ENCODE results near the gene BRD4. TPM values are rescaled to one million over a fixed set of nuclear protein-coding genes. Genes with fewer than 3 reads are reported as not detected.

Gene BRD4
- total RNA-seq, 1 donor from 2014 or later: 11.4 TPM

DNA sequence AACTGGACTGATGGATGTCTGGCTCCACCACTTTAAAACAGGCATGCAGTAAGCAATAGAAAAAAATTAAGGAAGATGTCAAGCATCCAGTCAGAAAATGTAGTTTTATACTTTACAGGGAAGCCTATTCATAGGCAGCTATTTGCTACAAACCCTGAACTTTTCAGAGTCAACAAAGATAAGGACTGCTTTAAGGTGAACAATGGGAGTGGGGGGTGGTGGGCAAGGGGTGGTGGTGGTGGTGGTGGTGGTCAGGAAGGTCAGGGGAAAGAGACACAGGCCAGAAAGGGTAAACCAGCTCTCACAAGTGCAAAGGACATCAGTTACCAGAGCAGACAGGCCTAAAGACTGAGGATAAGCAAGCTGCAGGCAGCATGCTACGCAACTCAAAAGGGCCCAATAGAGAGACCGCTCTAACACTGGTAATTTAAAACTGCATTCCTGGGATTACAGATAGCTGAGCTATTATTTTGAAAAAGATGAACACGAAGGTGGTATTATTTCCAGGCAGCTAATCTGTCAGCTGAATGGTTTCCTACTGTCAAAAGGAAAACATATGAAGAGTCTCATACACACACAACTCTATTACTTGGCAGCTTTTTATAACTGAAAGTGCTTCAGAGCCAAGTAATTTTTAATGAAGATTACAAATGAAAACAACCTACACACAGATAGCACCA lies 14.8 kb downstream of the BRD4 start:
- DNase-seq (ENCODE audit: low spot score in 2 of 2) (no peak), FAIRE-seq (no peak)

DNA sequence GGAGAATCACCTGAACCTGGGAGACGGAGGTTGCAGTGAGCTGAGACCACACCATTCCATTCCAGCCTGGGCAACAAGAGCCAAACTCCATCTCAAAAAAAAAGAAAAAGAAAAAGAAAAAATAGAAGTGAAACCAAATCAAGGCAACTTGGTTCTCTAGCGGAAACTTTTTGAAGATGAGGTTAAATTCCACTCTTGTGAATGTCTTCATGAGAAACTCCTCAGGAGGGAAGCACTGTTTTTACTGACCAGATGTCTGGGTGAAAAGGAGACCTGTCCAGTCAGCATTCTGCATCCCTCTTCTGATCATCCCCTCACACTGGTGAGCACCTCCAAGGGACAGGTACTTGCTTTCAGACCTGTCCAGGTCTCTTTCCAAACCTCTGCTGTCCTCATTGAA lies 15.8 kb downstream of the BRD4 start:
- no peak for FAIRE-seq

DNA sequence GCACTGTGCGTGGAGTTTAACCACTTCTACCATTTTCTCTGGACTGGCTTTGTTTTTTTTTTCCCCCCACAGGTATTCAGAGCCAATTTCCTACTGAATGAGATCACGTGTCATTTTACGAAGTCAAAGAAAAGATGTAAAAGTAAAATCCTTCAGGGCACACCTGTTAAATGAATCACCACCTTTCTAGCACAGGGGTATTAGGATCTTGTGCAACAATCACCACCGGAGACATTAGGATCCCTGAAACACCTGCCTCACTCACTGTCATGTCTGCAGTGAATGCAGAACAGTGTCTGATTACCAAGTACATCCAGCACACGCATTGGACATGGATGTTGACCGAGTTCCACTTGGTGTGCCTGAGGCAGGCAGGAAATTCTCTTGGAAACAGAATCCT lies 17.2 kb downstream of the BRD4 start:
- FAIRE-seq (no peak), DNase-seq (ENCODE audit: low spot score in 2 of 2) (no peak)

More for the DNA sequence above, 15.8 kb downstream of the BRD4 start:
- DNase-seq (ENCODE audit: low spot score in 2 of 2): no peak

DNA sequence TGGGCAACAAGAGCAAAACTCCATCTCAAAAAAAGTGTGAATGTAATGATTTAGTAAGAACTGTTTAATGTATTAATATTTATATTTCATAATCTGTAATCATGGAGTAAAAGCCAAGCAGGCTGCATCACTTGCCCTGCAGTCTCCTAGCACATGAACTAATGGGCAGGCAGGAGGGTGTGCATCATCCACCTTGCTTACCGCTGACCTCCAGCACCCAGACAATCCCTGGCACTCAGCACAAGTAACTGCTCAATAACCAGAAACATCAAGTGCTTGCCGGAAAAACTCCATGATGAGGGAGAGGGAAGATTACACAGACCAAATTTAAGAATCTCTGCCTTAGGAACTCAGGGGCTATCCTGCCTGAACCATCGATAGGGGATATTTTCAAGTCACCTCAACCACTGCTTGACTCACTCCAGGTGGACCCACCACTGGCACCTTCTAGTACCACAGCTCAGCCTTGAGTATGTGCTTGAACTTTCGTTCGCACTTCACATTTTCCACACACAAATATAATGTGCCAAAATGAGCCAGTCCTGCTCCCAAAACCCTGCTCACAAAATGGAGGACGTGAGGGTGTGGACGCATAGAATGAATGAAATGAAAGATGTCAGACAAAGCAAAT lies 18.6 kb downstream of the BRD4 start:
- FAIRE-seq (no peak), DNase-seq (ENCODE audit: low spot score in 2 of 2) (no peak)

DNA sequence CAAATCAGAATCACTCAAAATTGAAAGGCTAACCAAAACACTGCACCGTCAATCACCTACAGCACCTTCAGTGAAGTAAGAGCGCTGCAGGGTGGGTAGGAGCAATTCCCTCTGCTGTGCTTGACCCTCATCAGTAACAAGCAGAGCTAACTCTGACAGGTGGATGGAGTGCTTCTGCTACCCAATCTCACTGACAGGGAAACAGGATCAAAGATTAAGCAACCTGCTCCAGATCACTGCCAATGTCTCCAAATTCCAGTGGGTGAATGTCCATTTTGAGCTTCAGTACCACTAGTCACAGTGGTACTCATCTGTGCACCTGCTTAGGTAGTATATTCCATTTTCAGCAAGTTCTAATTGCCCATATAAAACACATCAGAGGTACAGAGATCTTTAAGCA lies 25.2 kb downstream of the BRD4 start:
- no peak for FAIRE-seq
- no peak for DNase-seq (ENCODE audit: low spot score in 2 of 2)

DNA sequence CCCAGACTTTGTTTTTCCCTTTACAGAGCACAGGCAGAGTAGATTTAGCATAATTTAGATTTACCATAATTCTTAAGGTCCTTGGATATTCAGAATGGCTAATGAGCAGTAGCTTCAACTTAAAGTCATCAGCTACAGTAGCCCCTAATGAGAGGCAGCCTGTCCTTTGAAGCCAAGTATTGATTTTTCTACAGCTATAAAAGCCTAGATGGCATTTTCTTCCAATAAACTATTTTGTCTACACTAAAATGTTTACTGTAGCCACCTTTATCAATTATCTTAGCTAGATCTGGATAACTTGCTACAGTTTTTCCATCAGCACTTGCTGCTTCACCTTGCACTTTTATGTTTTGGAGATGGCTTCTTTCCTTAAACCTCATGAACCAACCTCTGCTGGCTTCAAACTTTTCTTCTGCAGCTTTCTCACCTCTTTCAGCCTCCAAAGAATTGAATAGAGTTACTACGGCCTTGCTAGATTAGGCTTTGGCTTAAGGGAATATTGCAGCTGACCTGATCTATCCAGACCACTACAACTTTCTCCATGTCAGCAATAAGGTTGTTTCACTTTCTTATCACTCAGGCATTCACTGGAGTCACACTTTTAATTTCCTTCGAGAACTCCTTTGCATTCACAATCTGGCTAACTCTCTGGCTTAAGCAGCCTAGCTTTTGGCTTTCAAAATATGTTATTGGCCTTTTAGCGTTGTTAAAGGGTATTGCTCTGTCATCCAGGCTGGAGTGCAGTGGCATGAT lies 26.6 kb downstream of the BRD4 start:
- DNase-seq (ENCODE audit: low spot score in 2 of 2): no peak
- FAIRE-seq: no peak

DNA sequence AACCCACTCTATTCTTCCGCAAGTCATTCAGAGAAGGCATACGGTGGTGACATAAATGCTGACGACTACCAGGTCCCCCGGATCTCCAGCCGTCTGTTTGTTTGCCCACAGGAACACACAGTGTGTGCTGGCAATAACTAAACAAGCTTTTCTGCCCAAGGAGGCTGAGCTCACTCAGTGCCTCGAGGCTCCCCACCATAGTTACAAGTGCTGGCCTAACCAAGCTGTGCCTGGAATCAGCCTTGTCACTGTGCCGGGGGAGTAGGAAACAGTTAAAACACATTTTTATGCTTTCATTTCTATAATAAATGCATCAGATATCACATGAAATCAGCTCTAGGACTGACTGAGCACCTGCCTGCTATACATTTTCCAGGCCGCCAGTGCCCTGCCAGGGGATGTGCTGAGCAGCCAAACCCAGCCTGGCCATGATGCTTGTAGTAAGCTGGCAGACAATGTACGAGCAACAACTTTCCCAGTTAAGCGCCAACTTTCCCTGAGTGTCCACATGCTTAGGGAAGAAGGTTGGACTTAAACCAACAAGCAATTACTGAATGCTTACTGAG lies 28.1 kb downstream of the BRD4 start:
- FAIRE-seq (no peak), DNase-seq (ENCODE audit: low spot score in 2 of 2) (no peak)

DNA sequence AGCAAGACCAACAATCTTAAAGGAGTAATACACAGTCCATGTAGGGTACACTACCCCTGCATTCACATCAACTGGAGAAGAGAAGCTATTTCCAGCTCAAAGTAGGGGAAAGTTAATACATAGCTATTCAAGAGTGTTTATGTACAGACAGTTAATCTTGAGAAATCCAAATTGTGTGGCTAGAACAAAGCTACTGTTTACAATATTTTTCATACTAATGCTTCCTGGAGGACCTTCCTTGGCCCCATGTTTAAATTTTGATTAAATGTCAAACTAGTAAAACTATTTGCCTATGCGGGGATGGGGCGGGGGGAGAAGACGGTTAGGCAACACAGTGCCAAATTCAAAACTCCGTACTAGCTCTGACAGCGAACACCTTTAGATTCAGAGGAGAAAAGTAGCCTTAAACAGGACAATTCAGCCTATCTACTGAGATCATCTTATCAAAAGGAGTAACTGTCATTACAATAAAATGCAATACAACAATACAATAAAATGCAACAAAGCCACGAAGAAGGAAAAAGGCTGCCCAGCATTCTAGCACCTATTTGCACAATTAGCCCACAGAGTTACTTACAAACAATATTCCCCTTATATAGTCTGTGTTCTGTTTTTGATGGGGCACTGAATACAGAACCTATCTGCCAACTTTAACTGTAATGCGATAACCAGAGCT lies 29.1 kb downstream of the BRD4 start:
- FAIRE-seq: no peak
- DNase-seq (ENCODE audit: low spot score in 2 of 2): no peak

DNA sequence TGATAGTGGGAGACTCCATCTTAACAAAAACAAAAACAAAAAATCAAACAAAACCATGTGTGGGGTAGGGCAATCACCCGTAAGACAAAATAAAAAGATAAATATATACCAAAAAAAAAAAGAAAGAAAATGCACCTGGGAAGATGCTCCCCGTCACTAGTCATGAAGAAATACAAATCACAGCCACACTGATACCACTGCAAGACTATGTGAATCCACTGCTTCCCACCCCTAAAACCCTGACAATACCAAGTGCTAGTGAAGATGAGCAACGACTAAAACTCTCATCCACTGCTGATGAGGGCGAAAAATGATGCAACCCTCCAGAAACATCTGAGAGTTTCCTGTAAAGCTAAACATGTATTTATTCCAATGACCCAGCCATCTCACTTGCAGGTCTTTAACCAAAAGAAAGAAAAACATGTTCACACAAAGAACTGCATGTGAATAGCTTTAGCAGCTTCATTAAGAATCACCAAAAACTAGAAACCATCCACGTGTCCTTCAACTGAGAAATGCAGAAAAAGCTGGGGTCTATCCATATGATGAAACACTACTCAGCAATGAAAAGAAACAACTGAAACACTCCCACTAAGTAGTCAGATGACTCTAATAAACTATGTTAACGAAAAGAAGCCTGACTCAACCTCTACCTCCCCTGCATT lies 31.7 kb downstream of the BRD4 start:
- no peak for FAIRE-seq
- no peak for DNase-seq (ENCODE audit: low spot score in 2 of 2)

DNA sequence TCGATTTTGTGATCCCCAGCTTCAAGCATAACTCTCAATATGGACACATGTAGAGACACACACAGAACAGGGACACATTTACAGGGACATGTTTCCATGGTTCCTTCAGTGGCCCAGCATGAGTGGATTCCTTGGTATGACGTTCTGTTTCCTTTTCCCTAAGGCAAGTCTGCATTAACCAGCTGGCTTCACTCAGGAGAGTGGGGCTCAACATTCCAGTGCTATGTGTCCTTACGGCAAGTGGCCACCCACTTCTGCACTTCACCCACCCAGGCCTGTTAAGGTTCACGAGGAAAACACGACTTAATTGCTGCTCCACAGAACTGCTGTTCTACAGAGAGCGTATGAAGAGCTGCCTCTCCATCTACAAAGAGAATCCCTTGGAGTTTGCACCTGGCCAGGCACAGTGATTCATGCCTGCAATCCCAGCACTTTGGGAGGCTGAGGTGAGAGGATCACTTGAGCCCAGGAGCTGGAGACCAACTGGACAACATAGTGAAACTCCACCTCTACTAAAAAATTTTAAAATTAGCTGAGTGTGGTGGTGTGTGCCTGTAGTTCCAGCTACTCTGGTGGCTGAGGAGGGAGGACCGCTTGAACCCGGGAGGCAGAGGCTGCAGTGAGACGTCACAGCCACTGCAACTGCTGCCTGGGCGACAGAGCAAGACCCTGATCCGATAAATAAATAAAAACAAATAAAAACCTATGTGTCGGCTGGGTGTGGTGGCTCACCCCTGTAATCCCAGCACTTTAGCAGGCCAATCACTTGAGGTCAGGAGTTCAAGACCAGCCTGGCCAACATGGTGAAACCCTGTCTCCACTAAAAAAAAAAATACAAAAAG lies 32.5 kb downstream of the BRD4 start:
- DNase-seq (ENCODE audit: low spot score in 2 of 2) (no peak), FAIRE-seq (no peak)

DNA sequence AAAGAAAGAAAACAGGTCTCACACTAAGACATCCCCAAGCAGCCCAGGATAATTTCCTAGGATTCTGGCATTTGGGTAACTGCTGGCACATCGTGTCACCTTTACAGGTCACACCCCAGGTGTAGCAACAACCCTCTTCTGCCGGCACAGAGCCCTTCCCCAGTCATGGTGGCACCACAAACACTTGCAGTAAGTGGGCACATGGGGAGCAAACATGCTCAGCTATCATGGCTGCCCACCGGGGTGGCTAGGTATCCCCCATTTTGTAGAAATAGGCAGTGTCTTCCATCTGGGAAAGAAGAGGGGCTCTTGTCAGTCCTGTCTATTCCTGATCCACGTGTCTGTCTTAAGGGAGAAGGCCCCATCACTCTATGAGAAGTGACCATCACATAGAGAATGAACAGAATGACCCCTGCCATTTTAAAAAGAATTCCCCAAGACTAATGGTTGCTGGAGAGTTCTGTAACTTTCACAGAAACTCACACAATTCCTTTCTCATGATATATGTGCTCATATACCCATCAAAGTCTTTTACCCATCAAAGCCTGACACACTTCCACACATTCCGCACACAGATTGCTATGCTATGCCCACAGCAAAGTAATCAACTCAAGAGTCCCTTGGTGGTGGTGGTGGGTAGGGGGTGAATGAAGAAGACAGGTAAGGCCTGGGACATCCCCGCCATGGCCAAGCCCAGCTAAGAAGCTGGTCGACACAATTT lies 33.3 kb downstream of the BRD4 start:
- DNase-seq (ENCODE audit: low spot score in 2 of 2): no peak
- no peak for FAIRE-seq

DNA sequence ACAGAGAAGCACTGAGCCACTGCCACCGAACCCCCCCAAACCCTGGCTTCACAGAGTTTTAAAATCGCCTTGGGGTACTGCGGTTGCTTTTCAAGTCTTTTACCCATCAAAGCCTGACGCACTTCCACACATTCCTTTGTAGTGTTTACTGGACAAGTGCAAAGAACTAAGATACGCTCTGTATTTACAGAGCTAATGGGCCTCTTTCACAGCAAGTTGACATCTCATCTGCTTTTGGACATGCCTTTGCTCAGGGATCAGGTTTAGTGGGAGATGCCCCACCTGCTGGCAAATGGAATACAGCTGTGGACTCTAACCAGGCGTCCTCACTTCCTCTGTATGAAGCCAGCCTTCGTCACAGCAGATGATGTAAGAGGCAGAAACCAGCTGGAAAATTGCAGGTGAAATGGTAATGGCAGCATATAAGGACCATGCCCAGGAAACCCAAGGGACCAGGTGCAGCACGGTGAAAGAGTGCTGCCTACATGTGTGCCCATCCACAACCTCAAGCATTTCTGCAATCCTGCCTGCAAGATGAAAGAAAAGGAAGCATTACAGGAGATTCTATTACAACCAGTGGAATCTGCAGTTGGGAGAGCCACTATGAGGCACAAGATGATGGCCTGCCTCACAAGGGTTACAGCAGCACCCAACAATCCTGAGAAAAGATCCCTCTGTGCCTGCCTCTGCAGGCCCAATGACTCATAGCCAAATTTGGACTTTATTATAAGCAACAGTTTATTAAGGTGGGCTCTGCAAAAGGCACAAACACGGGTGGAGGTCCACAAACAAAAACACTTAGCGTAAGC lies 34.7 kb downstream of the BRD4 start:
- DNase-seq (ENCODE audit: low spot score in 2 of 2): no peak
- no peak for FAIRE-seq

DNA sequence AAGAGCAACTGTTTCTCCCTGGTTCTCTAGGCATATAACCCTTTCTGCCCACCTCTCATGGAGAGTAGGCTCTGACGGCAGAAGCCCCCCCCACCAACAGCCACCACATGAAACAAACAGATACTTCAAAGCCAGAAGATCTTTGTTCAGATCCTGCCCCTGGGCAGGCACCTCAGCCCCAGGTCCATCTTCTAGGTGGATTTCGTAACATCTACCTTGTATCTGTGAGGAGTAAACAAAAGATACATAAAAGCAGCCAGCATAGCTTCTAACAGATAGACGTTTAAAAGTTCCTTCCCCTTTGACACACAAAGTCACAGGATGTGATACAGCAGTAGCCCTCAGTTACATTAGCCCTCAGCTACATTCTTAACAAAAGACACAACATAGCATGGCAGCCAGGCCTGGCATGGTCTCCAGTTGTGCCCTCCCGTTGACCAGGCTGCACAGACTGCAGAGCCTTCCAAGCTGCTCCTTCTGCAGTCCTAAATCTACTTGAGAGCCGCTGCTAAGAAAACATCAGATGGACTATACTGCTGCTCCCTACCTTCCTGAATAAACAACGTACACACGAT lies 35.4 kb downstream of the BRD4 start:
- FAIRE-seq: no peak
- no peak for DNase-seq (ENCODE audit: low spot score in 2 of 2)

DNA sequence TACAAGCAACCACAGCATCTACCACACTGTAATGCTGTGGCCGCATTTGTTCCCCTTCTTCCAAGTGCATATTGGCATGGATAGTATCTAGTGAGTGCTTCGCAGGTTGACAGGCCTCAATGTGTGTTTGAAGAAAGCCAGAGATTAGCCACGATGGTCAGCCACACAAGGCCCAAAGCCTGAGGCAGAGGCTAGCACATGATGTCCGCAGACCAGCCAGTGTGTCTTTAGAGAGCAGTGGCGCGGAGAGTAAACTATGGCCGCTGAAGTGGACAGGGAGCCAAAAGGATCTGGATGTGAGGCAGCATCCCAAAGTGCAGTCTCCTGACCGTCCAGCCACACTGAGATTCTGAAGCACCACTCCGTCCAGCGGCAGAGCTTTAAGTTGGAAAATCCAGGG lies 36.0 kb downstream of the BRD4 start:
- FAIRE-seq (no peak), DNase-seq (ENCODE audit: low spot score in 2 of 2) (no peak)

DNA sequence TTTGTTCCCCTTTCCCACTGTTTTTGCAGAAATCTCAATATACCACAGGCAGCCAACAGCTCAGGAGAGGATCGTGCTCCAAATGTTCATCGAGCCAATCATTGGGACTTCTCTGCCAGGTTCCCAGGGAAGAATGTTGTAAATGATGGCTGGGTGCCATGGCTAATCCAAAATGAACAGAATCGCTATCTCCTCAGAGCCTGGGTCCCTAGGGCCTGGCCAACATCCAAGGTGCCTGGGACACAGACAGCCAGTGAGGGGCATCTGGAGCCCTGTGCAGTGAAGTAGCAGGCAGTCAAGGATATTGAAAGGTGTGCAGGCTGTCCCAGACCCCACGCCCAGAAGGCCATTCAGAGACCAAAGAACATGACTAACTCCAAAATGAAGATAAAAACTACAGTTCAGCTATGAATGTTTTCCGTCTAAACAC lies 37.8 kb downstream of the BRD4 start:
- DNase-seq (ENCODE audit: low spot score in 2 of 2) (no peak), FAIRE-seq (no peak)

DNA sequence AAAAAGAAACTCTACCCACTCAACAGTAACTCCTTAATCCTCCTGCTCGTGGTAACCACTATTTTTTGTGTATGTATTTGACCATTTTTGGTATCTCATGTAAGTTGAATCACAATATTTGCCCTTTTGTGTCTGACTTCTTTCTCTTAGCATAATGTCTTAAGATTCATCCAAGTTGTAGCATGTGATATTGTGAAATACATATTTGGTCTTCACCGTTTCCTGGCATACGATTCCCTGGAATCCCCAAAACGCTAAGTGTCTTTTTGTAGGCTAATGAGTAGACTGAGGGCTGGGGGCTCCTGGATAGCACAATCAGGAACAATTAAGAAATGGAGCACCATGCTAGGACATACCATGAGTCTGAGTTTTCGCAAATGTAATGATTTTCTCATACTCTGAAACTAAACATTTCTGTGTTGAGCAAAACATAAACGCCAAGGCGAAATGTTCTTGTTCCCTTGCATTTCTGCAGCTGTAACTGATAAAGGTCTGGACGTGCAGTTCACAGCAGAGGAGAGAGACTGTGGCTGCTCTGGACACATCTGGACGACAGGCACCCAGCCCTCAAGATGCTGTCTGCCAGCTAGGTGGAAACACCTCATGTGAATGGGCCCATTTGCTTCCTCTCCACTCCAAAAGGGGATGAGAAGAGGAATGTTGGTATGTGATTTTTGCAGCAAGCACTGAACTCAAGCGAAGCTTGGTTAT lies 38.4 kb downstream of the BRD4 start:
- no peak for FAIRE-seq
- no peak for DNase-seq (ENCODE audit: low spot score in 2 of 2)

All from frontal cortex (tissue), 4 donors.